GM19238 (cell line): ENCODE data around the gene ELL.

Source experiments
- DNase-seq: peaks from one replicate; pipeline ENCODE4 v3.0.0; 2011; ENCODE audit warnings: low spot score; ENCODE audit not compliant: insufficient read length

The ELL gene

DNA sequence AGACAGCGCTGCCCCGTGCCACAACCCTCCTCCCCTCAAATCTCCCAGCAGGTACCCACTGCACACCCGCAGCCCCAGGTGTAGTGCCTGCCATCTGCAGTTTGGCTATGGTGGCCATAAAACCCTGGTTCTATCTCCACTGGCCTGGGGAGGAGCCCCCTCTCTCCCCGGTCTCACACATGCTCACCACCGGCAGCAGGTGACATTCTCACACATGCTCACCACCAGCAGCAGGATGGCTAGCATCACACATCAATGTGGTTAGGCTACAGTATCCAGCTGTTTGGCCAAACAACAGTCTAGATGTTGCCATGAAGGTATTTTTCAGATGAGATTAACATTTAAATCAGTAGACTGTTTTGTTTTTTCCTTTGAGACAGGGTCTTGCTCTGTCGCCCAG lies 31.1 kb downstream of the ELL start:
- DNase-seq: no peak

DNA sequence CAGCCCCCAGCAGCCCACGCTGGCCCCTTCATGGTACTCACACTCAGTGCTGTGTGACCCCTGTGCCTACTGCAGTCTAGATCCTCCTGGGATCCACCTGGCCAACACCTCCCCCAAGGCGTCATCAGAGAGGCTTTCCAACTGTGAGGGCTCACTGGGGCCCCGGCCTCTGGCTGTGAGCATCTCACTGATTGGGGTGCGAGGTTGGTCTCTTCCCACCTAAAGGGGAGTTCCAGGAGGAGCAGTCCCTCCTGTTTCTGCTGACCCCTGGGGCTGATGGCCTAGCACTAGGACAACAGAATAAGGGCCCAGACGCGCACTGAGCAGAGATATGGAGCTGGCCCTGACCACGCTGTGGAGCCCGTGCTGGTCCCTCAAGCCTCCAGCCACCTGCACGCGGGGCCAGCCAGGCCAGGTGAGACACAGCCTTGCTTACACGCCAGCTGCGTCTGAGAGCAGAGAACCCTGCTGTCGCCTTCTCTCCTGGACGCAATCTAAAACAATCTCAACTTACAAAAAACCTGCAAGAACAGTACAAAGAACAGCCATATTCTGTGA lies 32.2 kb downstream of the ELL start:
- no peak for DNase-seq

DNA sequence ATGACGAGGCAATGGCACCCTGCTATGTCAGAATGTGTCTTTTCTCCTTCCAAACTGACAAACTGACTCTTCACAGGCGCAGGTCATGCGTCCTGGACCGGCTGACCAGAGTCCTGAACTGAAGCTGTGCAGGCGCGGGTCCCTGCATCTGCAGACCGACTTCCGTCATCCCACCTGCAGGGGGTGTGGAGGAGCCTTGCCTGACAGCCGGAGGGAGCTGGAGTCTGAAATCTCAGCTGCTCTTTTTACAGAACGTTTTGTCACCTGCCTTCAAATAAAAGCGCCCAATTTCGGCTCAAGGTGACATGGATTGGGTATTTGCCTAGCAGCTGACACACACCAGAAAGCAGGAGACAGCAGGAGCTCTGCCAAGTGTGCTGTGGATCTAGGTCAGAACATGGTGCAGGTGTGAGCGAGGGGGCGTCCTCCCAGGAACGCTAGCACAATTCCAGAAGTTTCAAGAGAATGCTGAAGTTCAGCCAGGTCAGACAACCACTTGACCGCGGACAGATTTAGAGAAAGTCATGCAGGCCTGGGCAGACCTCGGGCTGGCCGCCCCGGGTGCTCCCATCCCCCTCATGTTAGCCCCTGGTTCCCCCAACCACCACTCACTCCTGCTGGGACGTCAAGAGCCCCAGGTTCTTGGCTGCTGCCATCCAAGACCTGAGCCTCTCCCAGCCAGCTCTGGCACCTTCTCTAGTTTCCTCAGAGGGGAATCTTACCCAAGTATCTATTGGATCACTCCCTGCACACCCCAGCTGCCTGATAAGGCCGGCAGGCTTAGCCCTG lies 32.8 kb downstream of the ELL start:
- no peak for DNase-seq

DNA sequence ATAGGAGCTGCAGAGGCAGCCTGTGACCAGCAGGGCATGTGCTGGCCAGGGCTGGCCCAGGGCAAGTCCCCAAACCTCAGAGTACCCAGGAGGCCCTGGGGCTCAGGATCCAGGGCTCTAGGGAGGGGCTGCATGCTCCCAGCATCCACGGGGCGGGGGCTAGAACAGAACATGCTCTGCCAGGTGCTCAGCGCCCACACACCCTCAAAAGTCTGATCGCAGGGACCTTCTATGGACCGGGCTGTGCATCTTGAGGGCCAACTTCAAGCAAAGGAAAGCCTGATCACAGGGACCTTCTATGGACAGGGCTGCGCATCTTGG lies 33.5 kb downstream of the ELL start:
- no peak for DNase-seq

- DNase-seq: no peak
Observed at GRCh38 chr19:18487576-18488402, 34.1 kb downstream of the ELL start.

DNA sequence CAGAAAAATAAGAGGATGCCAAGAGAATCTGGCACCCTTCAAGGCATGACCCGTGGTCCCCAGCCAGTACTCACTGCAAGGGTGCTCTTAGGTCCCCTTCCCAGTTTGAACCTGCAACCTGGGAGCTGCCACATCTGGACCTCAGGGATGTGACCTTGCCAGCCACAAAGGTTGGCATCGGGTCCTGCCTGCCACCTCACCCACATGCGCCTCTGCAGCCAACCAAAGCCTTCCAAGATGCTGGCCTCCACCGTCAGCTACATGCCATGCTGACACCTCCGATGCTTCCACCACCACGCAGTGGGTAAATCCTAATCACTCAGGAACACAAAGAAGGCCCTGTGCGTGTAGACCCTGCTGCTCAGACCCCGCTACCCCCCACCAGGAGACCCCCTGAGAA lies 35.1 kb downstream of the ELL start:
- no peak for DNase-seq

DNA sequence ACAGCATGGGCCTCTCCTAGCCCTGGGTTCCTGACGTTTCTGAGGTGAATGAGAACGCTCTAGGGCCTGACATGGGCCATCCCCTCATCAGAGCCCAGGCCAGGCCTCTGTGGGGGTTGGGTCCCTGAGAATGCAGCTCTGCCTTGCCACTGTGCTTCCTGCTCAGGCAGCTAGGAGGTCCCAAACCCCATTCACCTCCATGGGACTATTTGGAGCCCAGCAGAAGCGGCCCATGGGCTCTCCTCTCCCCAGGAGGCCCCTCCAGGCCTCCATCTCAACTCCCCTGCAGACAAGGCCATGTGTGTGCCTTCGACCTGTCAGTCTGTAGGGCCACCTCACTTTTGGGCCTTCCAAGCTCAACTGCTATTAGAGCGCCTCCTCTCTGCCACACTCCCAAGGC lies 36.9 kb downstream of the ELL start:
- no peak for DNase-seq

GRCh38 chr19:18483119-18483890 lies 38.6 kb downstream of the ELL start:
- no peak for DNase-seq

DNA sequence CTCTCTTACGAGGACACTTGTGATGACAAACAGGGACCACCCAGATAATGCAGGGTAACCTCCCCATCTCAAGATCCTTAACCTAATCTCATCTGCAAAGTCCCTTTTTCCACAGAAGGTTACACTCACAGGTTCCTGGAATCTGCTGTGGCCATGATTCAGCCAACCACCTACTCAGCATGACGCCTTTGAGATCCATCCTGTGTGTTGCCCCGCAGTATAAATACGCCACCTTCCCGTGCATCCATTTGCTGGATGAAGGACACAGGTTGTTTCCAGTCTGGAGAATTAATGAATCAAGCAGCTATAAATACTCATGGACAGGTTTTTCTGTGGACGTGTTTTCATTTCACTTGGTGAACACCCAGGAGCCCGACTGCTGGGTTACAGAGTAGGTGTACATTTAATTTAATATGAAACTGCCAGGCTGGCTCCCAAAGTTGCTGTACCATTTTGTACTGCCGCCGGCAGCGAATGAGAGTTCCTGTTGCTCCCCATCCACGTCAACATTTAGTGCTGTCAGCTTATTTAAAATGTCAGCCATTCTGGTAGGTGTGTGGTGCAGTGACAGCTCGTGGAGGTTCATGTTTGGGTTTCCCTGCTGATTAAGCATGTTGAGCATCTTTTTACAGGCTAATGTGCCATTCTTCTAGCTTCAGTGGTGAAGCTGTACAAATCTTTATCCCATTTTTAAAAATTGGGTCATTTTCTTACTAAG lies 40.2 kb downstream of the ELL start:
- no peak for DNase-seq

- no peak for DNase-seq
Observed at GRCh38 chr19:18480006-18480691, 41.7 kb downstream of the ELL start.

- peak; percentile 88 for DNase-seq
Observed at GRCh38 chr19:18478545-18479311, 43.1 kb downstream of the ELL start.

- DNase-seq: no peak
Observed at GRCh38 chr19:18477974-18478373, 43.9 kb downstream of the ELL start.

DNA sequence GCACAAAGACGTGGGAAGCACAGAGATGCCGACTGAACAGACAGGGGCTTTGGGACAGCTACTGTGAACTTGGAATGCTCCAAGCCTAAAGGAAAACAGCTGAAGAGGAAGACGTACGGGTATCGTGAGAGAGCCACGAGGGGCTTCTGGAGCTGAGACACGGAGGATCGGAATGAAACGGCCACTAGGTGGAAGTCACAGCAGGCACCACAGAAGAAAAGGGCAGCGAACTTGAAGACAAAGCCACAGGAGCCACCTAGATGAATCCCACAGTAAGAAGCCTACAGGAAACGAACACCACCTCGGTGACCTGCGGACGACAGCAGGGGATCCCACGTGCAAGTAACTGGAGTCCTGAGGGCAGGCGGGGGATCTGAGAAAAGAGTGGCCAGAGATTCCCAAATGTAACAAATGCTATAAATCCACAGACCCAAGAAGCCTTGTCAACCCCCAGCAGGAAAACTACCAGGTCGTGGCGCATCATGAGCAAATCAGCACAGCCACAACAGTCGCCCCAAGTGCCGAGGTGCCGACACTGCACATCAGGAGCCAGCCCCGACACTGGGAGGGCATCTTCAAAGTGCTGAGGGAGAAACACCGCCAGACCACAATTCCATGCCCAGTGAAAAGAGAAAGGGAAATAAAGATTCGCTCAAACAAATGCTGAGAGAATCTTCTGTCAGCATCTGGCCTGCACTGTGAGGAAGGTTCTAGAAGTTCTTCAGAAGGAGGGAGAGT lies 44.7 kb downstream of the ELL start:
- DNase-seq: no peak

- DNase-seq: no peak
Observed at GRCh38 chr19:18476507-18477041, 45.3 kb downstream of the ELL start.

DNA sequence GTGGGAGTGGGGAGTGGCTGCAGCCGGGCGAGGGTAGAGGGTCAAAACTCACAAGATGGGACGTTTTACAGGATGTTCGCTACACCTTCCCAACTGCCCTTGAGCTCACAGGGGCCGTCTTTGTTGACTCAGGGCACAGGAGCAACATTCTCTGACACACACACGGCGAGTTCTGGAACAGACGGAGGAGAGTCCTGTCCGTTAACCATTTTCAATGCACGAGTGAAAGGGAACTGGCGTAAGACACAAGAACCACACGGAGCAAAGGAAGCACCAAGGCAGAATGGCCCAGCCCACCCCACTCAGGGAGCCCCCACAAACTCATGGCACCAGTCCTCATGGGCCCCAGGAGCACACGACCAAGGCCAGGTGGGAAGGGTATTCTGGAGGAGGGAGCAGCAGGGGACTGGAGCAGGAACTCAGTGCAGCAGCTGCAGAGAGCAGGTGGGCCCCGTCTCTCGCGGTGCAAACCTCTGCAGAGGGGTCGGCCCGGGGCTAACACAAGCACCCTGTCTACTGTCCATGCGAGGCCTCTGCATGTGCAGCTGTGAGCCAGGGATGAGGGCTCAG lies 46.0 kb downstream of the ELL start:
- DNase-seq: no peak

- no peak for DNase-seq
Observed at GRCh38 chr19:18475004-18475453, 46.8 kb downstream of the ELL start.

DNA sequence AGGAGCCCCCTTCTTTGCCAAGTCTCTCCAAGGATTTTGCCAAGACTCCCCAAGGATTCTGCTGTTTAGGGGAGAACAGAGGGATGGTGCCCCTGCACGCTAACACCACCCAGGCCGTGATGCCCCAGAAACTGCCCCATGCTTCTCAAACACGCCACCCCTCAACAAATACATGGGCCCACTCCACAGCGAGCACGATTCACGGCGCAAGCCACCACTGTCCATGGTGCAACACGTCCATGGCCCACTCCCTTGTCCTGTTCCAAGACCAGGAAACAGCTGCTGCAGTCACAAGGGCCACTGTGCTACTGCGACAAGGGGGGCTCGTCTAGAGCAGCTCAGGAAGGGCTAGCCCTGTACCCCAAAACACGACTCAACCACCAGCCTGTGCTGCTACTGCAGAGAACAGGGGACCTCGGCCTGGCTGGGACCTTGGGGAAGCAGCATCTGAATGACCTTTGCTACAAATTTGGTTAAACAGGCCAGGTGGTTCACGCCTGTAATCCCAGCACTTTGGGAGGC lies 47.4 kb downstream of the ELL start:
- DNase-seq: no peak

GRCh38 chr19:18473706-18474087 lies 48.2 kb downstream of the ELL start:
- DNase-seq: no peak
